HG03558 (cell line): ENCODE measurements around the gene RAPGEF4.
"Not testable (repeated sequence)": the region's sequence is repeated elsewhere in the genome, so short reads cannot be mapped to it uniquely, and the experiment has no call there.

ENCODE experiments used
- ATAC-seq: cut with Tn5 transposase; IDR thresholded peaks from one replicate; pipeline ENCODE4 v1.9.1; 2021; ENCODE audit warnings: moderate number of reproducible peaks; ENCODE audit not compliant: unreplicated experiment; ENCODE audit errors: extremely low read depth

The RAPGEF4 gene

GRCh38 chr2:173017646-173018420 is 282.2 kb downstream of the RAPGEF4 start:
- no peak for ATAC-seq

- ATAC-seq, result no peak
Observed at GRCh38 chr2:173019755-173020154, 284.1 kb downstream of the RAPGEF4 start.

GRCh38 chr2:173021939-173022371 is 286.3 kb downstream of the RAPGEF4 start:
- ATAC-seq, result no peak

- ATAC-seq, result no peak
Observed at GRCh38 chr2:173023718-173024117, 288.1 kb downstream of the RAPGEF4 start.

GRCh38 chr2:173026479-173026878 is 290.8 kb downstream of the RAPGEF4 start:
- no peak for ATAC-seq

- ATAC-seq, result peak; percentile 49
Observed at GRCh38 chr2:173027181-173028128, 291.8 kb downstream of the RAPGEF4 start.

- ATAC-seq, result no peak
Observed at GRCh38 chr2:173028141-173028540, 292.5 kb downstream of the RAPGEF4 start.

- no peak for ATAC-seq
Observed at GRCh38 chr2:173028671-173029070, 293.0 kb downstream of the RAPGEF4 start.

- ATAC-seq, result no peak
Observed at GRCh38 chr2:173030561-173031490, 295.2 kb downstream of the RAPGEF4 start.

- no peak for ATAC-seq
Observed at GRCh38 chr2:173032032-173032431, 296.4 kb downstream of the RAPGEF4 start.

GRCh38 chr2:173033084-173033483 is 297.4 kb downstream of the RAPGEF4 start:
- ATAC-seq, result no peak

GRCh38 chr2:173034143-173034542 is 298.5 kb downstream of the RAPGEF4 start:
- ATAC-seq, result no peak

GRCh38 chr2:173037245-173038120 is 301.8 kb downstream of the RAPGEF4 start:
- ATAC-seq, result no peak

- not testable (repeated sequence) for ATAC-seq
Observed at GRCh38 chr2:173038257-173038656, 302.6 kb downstream of the RAPGEF4 start.

- no peak for ATAC-seq
Observed at GRCh38 chr2:173040729-173041128, 305.1 kb downstream of the RAPGEF4 start.

GRCh38 chr2:173043476-173043875 is 307.8 kb downstream of the RAPGEF4 start:
- no peak for ATAC-seq

GRCh38 chr2:173043897-173044519 is 308.4 kb downstream of the RAPGEF4 start:
- no peak for ATAC-seq

- no peak for ATAC-seq
Observed at GRCh38 chr2:173044686-173045085, 309.0 kb downstream of the RAPGEF4 start.

GRCh38 chr2:173045181-173045580 is 309.5 kb downstream of the RAPGEF4 start:
- no peak for ATAC-seq
